Right lung (tissue), 5 donors: ENCODE measurements around the gene MAP1A. TPM values are rescaled to one million over a fixed set of nuclear protein-coding genes. Genes with fewer than 3 reads are reported as not detected.
"Not testable (repeated sequence)": the region's sequence is repeated elsewhere in the genome, so short reads cannot be mapped to it uniquely, and the experiment has no call there.

Source experiments
- DNase-seq, 2 donors: peaks; one replicate each; pipeline ENCODE4 v3.0.0-alpha.2; 2013
- polyA plus RNA-seq, 5 donors: library from polyadenylated mRNA; unstranded; fragments of 120-200 nt; gene quantifications; one replicate each; pipeline versions ENCODE4 v1.2.1 to v1.2.3, GENCODE V29; 2013; ENCODE audit warnings: inconsistent platforms in 1 of 5, low replicate concordance in 1 of 5; ENCODE audit not compliant: insufficient read length in 5 of 5, insufficient read depth in 1 of 5

MAP1A gene
- polyA plus RNA-seq, 5 donors: 5.8 to 9.3 (median 7.4) TPM

- no peak for DNase-seq
These were observed 11.7 kb downstream of the MAP1A start for GRCh38 chr15:43529141-43529540.

DNA sequence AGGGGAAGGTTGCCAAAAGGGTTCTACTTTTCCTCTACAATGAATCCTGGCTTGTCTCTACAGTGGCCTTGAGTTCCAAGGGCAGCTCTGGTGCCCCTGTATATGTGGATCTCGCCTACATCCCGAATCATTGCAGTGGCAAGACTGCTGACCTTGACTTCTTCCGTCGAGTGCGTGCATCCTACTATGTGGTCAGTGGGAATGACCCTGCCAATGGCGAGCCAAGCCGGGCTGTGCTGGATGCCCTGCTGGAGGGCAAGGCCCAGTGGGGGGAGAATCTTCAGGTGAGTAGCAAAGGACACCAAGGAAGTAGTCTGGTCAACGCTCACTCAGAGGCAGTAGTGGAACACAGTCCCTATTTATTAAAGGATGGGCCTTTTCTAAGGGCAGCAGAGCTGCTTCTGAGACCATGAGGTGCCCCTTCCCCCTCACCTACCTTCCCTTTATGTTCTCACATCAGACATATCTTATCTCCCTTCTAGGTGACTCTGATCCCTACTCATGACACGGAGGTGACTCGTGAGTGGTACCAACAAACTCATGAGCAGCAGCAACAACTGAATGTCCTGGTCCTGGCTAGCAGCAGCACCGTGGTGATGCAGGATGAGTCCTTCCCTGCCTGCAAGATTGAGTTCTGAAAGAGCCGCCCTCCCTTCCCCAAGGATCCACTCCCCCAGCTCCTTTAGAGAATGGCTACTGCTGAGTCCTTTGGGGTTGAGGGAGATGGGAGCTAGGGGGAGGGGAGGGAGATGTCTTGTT, 12.4 kb downstream of the MAP1A start:
- DNase-seq: no peak

- no peak for DNase-seq
These were observed 13.7 kb downstream of the MAP1A start for GRCh38 chr15:43531018-43531670.

DNA sequence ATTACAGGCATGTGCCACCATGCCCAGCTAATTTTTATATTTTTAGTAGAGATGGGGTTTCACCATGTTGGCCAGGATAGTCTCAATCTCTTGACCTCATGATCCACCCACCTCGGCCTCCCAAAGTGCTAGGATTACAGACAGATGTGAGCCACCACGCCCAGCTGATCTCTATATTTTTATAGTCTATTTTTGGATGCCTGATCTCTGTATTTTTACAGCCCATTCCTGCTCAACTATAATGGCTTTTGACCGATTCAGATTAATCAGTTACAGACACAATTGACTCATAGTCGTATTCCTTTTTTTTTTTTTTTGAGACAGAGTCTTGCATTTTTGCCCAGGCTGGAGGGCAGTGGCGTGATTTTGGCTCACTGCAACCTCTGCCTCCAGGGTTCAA, 15.4 kb downstream of the MAP1A start:
- DNase-seq: not testable (repeated sequence)

- no peak for DNase-seq
These were observed 17.5 kb downstream of the MAP1A start for GRCh38 chr15:43534897-43535296.

- DNase-seq: no peak
These were observed 20.7 kb downstream of the MAP1A start for GRCh38 chr15:43538091-43538490.

DNA sequence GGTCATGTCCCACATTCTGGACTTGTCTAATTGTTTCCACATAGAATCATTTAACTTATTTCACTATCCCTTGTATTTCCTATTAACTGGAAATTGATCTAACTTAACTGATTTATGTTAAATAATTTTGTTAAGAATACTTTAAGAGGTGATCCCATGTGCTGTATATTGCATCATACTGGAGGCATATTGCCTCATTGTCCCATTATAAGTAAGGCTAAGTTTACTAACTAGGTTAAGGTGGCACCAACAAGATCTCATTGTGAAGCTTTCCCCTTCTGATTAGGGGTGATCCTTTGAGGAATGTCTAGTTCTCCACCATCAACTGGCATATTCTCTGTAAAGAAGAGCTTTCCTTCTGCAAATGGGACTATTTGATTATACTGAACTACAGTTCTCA, 24.4 kb downstream of the MAP1A start:
- DNase-seq: no peak

- no peak for DNase-seq
These were observed 26.9 kb downstream of the MAP1A start for GRCh38 chr15:43544266-43544665.

DNA sequence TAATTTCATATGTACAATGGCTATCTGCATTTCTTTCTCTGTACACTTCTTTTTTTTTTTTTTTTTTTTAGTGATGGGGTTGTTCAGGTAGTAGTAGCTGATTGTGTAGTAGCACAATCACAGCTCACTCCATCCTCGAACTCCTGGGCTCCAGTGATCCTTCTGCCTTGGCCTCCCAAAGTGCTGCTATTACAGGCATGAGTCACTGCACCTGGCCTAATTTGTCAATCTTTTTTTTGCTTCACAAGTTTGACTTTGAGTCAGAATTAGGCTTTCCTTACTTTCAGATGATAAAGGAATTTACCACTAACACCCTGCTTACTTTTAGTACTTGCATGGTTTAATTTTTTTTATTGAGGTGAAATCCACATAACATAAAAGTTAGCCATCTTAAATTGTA, 28.0 kb downstream of the MAP1A start:
- no peak for DNase-seq

DNA sequence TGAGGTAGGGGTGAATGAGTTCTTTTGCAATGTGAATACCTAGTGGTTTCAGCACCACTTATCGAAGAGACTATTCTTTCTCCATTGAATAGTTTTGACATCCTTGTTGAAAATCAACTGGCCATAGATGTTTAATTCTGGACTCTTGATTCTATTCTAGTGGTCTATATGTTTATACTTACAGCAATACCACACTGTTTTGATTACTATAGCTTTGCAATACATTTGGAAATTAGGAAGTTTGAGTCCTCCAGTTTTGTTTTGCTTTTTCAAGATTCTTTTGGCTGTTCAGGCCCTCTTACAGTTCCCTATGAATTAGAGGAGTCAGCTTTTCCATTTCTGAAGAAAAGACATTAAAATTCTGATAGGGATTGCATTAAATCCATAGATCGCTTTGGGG, 30.1 kb downstream of the MAP1A start:
- no peak for DNase-seq

- DNase-seq: no peak
These were observed 33.3 kb downstream of the MAP1A start for GRCh38 chr15:43550527-43551363.

DNA sequence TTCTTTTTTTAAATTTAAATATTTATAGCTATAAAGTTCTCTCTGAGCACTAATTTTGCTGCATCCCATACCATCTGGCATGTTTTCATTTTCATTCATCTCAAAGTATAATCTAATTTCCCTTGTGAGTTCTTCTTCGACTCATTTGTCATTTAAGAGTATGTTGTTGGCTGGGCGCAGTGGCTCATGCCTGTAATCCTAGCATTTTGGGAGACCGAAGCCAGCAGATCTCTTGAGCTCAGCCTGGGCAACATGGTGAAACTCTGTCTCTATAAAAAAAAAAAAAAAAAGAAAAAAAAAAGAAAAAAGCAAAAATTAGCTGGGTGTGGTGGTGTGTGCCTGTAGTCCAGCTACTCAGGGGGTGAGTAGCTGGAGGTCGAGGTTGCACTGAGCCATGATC, 34.8 kb downstream of the MAP1A start:
- DNase-seq: no peak

- no peak for DNase-seq
These were observed 35.6 kb downstream of the MAP1A start for GRCh38 chr15:43552986-43553385.

DNA sequence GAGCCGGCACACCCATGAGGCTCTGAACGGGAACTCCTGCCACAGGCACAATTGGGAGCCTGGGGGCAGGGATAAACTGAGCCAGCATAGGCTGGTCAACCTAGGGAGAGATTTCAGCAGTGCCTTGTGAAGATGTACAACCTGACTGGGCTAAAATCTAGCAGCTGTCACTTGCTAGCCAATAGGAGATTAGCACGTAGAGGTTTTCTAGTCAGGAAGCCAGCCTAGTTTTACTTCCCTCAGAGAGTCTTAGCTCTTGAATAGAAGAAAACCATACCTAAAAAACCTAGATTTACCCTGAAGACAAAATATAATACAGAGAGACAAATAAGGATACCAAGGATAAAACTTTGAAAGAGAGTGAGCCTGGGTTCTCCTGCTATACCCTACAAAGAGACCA, 45.3 kb downstream of the MAP1A start:
- not testable (repeated sequence) for DNase-seq

GRCh38 chr15:43563793-43564192, 46.4 kb downstream of the MAP1A start:
- DNase-seq: not testable (repeated sequence)

- DNase-seq: not testable (repeated sequence)
These were observed 49.2 kb downstream of the MAP1A start for GRCh38 chr15:43566615-43567014.

DNA sequence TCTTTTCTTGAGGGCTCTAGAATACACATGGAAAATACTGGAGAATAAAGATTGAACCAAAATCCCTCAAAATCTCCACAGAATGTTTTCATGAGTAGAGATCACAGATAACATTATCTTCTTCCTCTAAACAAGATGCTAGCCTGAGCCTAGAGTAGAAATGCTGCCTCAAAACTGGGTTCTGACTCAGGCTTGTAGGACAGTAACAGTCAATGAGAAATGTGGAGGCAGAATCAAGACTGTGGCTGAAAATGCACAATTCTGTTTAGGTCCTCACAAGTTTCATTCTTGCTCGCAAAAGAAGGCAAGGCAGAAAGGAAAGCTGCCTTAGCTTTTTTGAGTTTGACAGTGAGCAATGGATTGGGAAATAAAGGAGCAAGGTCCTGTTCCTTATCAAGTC, 57.2 kb downstream of the MAP1A start:
- not testable (repeated sequence) for DNase-seq

Other genes starting within 250 kb of the MAP1A start
- gene TGM7, start 215.4 kb upstream of the MAP1A start, polyA plus RNA-seq: not detected
- gene LCMT2, start 187.0 kb upstream of the MAP1A start, polyA plus RNA-seq: 10 to 100 TPM in 1 of 5 donors, 1 to 10 TPM in 4; 8.1 to 10.6 (median 9.0) TPM
- gene ZSCAN29, start 146.6 kb upstream of the MAP1A start, polyA plus RNA-seq: 10 to 100 TPM; 23.9 to 33.9 (median 31.9) TPM
- 10 to 100 TPM; 24.9 to 30.4 (median 29.1) TPM for gene TUBGCP4, start 146.5 kb upstream of the MAP1A start, polyA plus RNA-seq
- 100 to 1,000 TPM in 1 of 5 donors, 10 to 100 TPM in 4; 58.3 to 104 (median 93.1) TPM for gene TP53BP1, start 24.5 kb upstream of the MAP1A start, polyA plus RNA-seq
- gene PPIP5K1, start 72.6 kb downstream of the MAP1A start, polyA plus RNA-seq: 10 to 100 TPM; 17.7 to 27.6 (median 25.6) TPM
- under 1 TPM in 4 of 5 donors, not detected in 1; 0.26 to 0.68 (median 0.49) TPM for gene CKMT1B, start 76.4 kb downstream of the MAP1A start, polyA plus RNA-seq
- gene STRC, start 101.2 kb downstream of the MAP1A start, polyA plus RNA-seq: 1 to 10 TPM in 1 of 5 donors, under 1 TPM in 4; 0.58 to 1.9 (median 0.73) TPM
- gene CATSPER2, start 131.2 kb downstream of the MAP1A start, polyA plus RNA-seq: 10 to 100 TPM in 1 of 5 donors, 1 to 10 TPM in 4; 7.7 to 13.2 (median 8.6) TPM
- under 1 TPM in 4 of 5 donors, not detected in 1; 0.12 to 0.67 (median 0.34) TPM for gene CKMT1A, start 176.3 kb downstream of the MAP1A start, polyA plus RNA-seq
- 100 to 1,000 TPM; 462 to 618 (median 488) TPM for gene PDIA3, start 228.8 kb downstream of the MAP1A start, polyA plus RNA-seq